Activated naive CD8-positive, alpha-beta T cell (primary cell): ENCODE data around the gene PLEKHG3.

Experiments
- H3K27ac Mint-ChIP-seq: one replicate; pipeline ENCODE4 v1.8.0; 2021; ENCODE audit warnings: mixed read lengths
- H3K27me3 Mint-ChIP-seq: one replicate; pipeline ENCODE4 v1.8.0; 2021; ENCODE audit warnings: mixed read lengths
- H3K36me3 Mint-ChIP-seq: one replicate; pipeline ENCODE4 v1.8.0; 2021; ENCODE audit warnings: mixed read lengths
- H3K4me1 Mint-ChIP-seq: one replicate; pipeline ENCODE4 v1.8.0; 2021; ENCODE audit warnings: low read depth, mixed read lengths
- H3K4me3 Mint-ChIP-seq: one replicate; pipeline ENCODE4 v1.8.0; 2021; ENCODE audit warnings: mild to moderate bottlenecking, mixed read lengths
- H3K9me3 Mint-ChIP-seq: one replicate; pipeline ENCODE4 v1.8.0; 2021; ENCODE audit warnings: low read depth, mixed read lengths

Gene PLEKHG3

DNA sequence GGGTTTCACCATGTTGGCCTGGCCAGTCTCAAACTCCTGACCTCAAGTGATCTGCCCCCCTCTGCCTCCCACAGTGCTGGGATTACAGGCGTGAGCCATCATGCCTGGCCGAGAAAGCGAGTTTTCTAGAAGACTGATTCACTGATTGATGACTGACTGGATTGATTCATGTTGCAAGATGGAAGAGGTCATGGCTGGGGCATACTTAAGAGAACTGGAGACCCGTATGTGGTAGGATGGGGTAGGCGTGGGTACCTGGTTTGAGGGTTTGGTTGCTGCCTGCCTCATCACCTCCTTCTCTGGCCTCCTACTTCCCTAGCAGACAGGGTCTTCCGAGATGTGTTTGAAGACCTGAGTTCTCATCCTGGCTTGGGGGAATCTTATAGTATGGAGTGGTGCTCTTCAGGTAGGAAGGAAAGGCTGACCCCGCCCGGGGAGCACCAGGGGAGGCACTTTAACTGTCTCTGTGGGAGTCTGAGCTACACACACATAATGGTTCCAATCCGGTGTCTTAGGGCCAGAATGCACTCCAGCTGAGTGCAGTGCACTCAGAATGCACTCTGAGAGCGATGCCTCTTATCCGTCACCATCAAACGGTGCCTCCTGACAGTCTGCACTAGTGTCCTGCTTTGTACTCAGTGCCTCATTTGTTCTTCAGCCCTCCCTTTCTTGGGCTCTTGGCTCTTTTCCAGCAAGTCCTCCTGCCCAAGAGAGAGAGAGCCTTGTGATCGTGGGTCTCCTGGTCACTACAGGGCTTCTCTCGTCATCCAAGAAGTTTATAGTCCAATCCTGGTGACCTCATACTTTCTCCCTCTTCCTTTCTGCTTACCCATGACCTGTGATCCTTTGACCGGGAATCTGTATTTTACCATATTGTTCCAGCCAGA, 19.7 kb downstream of the PLEKHG3 start:
- Mint-ChIP-seq H3K36me3 (no peaks in the 10 kb centered on the region), H3K4me1 (peaks cover 25% of the 10 kb centered on the region), H3K9me3 (no peaks in the 10 kb centered on the region)

DNA sequence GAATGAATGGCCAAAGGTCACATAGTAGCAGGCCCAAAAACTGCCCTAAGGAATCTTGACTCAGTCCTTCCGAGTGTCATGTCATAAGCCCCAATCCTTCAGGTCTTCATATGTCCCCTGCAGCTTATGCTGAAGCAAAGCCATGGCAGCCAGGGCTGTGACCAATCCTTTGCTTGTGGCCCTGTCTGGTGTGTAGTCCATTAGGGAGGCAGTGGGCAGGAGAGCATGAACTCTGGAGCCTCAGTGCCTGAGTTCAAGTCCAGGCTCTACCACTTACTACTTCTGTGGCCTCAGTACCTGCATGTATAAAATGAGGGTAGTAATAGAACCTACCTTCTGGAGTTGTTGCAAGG, 20.3 kb downstream of the PLEKHG3 start:
- peaks cover 25% of the 10 kb centered on the region for H3K4me1 Mint-ChIP-seq
- no peaks in the 10 kb centered on the region for H3K27me3 Mint-ChIP-seq
- no peak overlapping the region for H3K27ac Mint-ChIP-seq
- no peaks in the 10 kb centered on the region for H3K36me3 Mint-ChIP-seq
- no peak overlapping the region for H3K4me3 Mint-ChIP-seq
- H3K9me3 Mint-ChIP-seq = no peaks in the 10 kb centered on the region

More for the DNA sequence above, 19.7 kb downstream of the PLEKHG3 start:
- H3K27me3 Mint-ChIP-seq = no peaks in the 10 kb centered on the region
- peak overlapping the region; percentile 28 for H3K27ac Mint-ChIP-seq
- no peak overlapping the region for H3K4me3 Mint-ChIP-seq

GRCh38 chr14:64725261-64725815, 21.1 kb downstream of the PLEKHG3 start:
- Mint-ChIP-seq H3K4me3 (no peak overlapping the region), H3K9me3 (no peaks in the 10 kb centered on the region), H3K4me1 (peaks cover 25% of the 10 kb centered on the region), H3K27ac (no peak overlapping the region), H3K36me3 (no peaks in the 10 kb centered on the region), H3K27me3 (no peaks in the 10 kb centered on the region)

DNA sequence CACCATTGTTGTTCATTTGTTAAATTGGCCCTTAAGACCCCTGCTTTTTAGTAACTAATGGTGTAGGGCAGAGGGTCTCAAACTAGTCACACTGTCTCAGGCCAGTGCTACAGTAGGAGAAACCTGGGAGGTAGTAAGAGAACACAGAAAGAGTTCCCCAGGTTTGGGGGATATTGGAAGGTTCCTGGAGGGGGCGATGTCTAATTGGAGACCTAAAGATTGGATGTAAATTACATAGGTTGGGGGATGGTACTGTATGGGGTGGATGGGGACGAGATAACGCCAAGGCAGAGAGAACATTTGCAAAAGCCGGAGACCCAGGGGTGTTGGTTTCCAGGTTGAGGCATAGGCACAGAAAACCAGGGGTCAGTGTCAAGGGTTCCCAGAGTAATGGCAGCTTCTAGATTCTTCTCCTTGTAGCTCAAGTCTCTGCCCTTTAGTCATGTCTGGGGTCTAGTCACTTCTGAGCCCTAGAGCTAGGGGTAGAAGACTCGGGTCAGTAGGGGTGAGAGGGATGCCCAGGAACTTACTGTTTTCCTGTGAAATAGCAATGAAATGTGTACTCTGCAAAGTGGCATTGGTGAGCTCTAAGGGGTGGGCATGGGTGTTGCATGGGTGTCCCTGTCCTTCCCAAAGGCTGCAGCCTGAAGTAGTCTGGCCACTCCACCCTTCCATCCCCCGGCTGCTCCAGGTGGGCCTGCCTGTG, 21.8 kb downstream of the PLEKHG3 start:
- H3K27me3 Mint-ChIP-seq = no peaks in the 10 kb centered on the region
- H3K9me3 Mint-ChIP-seq = no peaks in the 10 kb centered on the region
- H3K27ac Mint-ChIP-seq = no peak overlapping the region
- H3K36me3 Mint-ChIP-seq = no peaks in the 10 kb centered on the region
- H3K4me1 Mint-ChIP-seq = peaks cover 24% of the 10 kb centered on the region
- no peak overlapping the region for H3K4me3 Mint-ChIP-seq

DNA sequence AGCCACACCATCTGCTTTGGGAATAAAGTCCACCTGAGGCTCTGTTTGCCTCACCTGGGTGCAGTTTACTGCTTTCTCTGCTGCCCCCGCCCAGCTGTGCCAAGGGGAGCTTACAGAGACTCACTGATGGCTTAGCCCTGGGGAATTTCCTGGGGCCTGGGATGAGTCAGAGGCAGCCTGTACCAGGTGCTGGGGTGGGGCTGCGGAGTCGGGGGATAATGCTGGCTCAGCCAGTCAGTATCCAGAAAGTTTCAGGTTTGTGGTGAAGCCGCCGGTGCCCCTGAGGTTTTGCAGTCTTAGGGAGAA, 22.3 kb downstream of the PLEKHG3 start:
- Mint-ChIP-seq H3K27ac (no peak overlapping the region), H3K4me3 (no peak overlapping the region), H3K27me3 (no peaks in the 10 kb centered on the region), H3K4me1 (peaks cover 24% of the 10 kb centered on the region), H3K36me3 (no peaks in the 10 kb centered on the region), H3K9me3 (no peaks in the 10 kb centered on the region)

- no peak overlapping the region for H3K27ac Mint-ChIP-seq
- H3K27me3 Mint-ChIP-seq = no peaks in the 10 kb centered on the region
- no peaks in the 10 kb centered on the region for H3K9me3 Mint-ChIP-seq
- H3K4me1 Mint-ChIP-seq = peaks cover 21% of the 10 kb centered on the region
- H3K36me3 Mint-ChIP-seq = no peaks in the 10 kb centered on the region
- no peak overlapping the region for H3K4me3 Mint-ChIP-seq
These were observed 23.4 kb downstream of the PLEKHG3 start for GRCh38 chr14:64727551-64728071.

DNA sequence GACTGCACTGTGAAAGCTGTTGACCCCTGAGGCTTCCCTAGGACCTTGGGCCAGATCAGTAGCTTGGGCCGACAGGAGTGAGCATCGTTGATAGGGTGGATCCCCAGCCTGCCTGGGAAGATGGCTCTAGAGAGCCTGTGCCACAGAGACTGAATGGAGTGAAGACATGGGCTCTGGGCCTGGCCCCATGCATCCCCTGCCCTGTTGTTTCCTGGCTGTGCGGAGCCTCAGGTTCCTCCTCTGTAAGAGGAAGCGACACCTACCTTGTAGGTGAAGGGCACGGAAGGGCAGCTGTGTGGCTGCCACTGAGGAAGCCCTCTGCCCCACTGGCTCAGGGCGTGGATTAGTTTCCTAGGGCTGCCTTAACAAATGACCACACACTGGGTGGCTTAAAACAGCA, 23.9 kb downstream of the PLEKHG3 start:
- no peak overlapping the region for H3K4me3 Mint-ChIP-seq

DNA sequence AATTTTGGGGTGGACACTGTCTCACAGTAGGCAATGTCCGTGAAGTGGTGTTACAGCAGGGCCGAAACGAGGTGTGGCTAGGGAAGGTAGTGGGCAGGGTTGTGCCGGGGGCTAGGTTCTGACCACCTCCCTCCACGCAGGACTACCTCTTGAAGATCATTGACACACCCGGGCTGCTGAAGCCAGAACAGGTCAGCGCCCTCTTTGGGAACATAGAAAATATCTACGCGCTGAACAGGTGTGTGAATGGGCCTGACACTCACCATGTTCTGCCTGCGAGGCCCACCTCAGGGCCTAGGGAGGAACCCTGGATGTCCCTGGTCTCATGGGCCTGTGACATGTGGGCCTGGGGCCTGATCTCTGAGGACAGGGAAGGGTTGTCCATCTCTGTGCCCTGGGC, 24.6 kb downstream of the PLEKHG3 start:
- no peak overlapping the region for H3K27ac Mint-ChIP-seq
- H3K36me3 Mint-ChIP-seq = no peaks in the 10 kb centered on the region
- H3K4me1 Mint-ChIP-seq = peaks cover 13% of the 10 kb centered on the region
- H3K27me3 Mint-ChIP-seq = no peaks in the 10 kb centered on the region
- no peaks in the 10 kb centered on the region for H3K9me3 Mint-ChIP-seq
- no peak overlapping the region for H3K4me3 Mint-ChIP-seq

More for the DNA sequence above, 23.9 kb downstream of the PLEKHG3 start:
- H3K9me3 Mint-ChIP-seq = no peaks in the 10 kb centered on the region
- peaks cover 17% of the 10 kb centered on the region for H3K4me1 Mint-ChIP-seq
- no peak overlapping the region for H3K27ac Mint-ChIP-seq
- H3K27me3 Mint-ChIP-seq = no peaks in the 10 kb centered on the region
- H3K36me3 Mint-ChIP-seq = no peaks in the 10 kb centered on the region

GRCh38 chr14:64729386-64730060, 25.3 kb downstream of the PLEKHG3 start:
- peaks cover 8% of the 10 kb centered on the region for H3K4me1 Mint-ChIP-seq

GRCh38 chr14:64730061-64730440, 25.8 kb downstream of the PLEKHG3 start:
- no peak overlapping the region for H3K27ac Mint-ChIP-seq
- peaks cover 5% of the 10 kb centered on the region for H3K4me1 Mint-ChIP-seq
- no peaks in the 10 kb centered on the region for H3K36me3 Mint-ChIP-seq
- no peaks in the 10 kb centered on the region for H3K9me3 Mint-ChIP-seq
- no peaks in the 10 kb centered on the region for H3K27me3 Mint-ChIP-seq
- no peak overlapping the region for H3K4me3 Mint-ChIP-seq

More at GRCh38 chr14:64729386-64730060, 25.3 kb downstream of the PLEKHG3 start:
- Mint-ChIP-seq H3K9me3 (no peaks in the 10 kb centered on the region), H3K27me3 (no peaks in the 10 kb centered on the region), H3K4me3 (no peak overlapping the region), H3K27ac (no peak overlapping the region), H3K36me3 (no peaks in the 10 kb centered on the region)

- peaks cover 5% of the 10 kb centered on the region for H3K4me1 Mint-ChIP-seq
- no peaks in the 10 kb centered on the region for H3K9me3 Mint-ChIP-seq
- H3K36me3 Mint-ChIP-seq = no peaks in the 10 kb centered on the region
- no peaks in the 10 kb centered on the region for H3K27me3 Mint-ChIP-seq
- H3K4me3 Mint-ChIP-seq = no peak overlapping the region
- no peak overlapping the region for H3K27ac Mint-ChIP-seq
These were observed 26.5 kb downstream of the PLEKHG3 start for GRCh38 chr14:64730681-64731080.

DNA sequence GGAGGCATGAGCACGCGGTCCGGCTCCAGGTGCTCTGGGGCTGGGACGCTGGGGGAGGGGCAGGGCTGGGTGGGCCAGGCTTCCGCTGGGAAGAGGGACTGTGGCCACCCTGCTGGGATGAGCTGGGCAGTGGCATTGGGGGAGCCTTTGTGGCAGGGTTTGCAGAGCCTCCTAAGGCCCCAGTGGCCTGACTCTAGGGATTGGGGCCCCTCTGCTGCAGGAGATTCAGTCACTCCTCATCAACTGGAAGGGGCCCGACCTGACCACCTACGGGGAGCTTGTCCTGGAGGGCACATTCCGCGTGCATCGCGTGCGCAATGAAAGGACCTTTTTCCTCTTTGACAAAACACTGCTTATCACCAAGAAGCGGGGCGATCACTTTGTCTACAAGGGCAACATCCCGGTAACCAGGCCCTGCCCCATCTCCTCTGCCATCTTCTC, 26.9 kb downstream of the PLEKHG3 start:
- Mint-ChIP-seq H3K4me1 (peaks cover 2% of the 10 kb centered on the region), H3K4me3 (no peak overlapping the region), H3K27ac (no peak overlapping the region), H3K9me3 (no peaks in the 10 kb centered on the region), H3K27me3 (no peaks in the 10 kb centered on the region), H3K36me3 (no peaks in the 10 kb centered on the region)

DNA sequence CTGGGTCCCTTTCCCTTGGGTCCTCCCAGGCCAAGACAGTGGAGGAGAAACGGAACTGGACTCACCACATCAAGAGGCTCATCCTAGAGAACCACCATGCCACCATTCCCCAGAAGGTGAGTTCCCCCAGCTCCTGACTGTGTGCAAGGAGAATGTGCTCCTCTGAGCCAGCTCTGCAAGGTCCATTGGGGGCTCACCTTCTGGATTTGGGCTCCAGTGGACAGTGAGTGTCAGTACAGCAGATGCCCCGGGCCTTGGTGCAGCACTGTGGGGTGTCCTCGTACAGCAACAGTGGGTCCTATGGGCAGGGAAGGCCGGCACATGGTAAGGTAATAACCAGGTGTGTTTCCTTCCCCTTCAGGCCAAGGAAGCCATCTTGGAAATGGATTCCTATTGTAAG, 27.8 kb downstream of the PLEKHG3 start:
- Mint-ChIP-seq H3K4me1 (peaks cover 2% of the 10 kb centered on the region), H3K36me3 (no peaks in the 10 kb centered on the region), H3K27me3 (no peaks in the 10 kb centered on the region), H3K4me3 (no peak overlapping the region), H3K27ac (no peak overlapping the region), H3K9me3 (no peaks in the 10 kb centered on the region)

GRCh38 chr14:64732536-64733120, 28.4 kb downstream of the PLEKHG3 start:
- H3K36me3 Mint-ChIP-seq = no peaks in the 10 kb centered on the region
- H3K9me3 Mint-ChIP-seq = no peaks in the 10 kb centered on the region
- no peak overlapping the region for H3K27ac Mint-ChIP-seq
- H3K4me1 Mint-ChIP-seq = peaks cover 2% of the 10 kb centered on the region
- H3K27me3 Mint-ChIP-seq = no peaks in the 10 kb centered on the region
- no peak overlapping the region for H3K4me3 Mint-ChIP-seq
